T-helper 2 cell (primary cell): ENCODE measurements around the gene NTRK2.

ENCODE experiments used
- DNase-seq, 5 experiments: peaks; one replicate each; pipeline versions ENCODE4 v3.0.0 to v3.0.0-alpha.2; 2012 to 2022

NTRK2 gene

DNA sequence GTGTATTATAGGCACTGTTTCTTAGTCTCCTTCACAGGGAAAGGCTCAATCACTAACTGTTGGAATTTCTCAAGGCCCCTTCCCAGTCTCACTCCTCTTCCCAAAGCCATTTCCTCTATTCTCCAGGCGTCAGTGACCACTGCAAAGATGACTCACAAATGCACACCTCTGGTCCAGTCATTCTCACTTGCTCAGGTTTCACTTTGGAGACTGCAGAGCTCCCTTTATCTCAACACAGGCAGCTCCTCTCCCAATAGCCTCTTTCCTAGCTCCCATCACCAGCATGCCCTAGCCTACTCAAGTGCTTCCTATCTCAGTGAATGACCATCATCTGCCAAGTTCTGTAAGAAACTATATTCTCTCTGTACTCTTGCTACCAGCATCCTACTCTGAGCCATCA lies 323.6 kb downstream of the NTRK2 start:
- no peak for DNase-seq

DNA sequence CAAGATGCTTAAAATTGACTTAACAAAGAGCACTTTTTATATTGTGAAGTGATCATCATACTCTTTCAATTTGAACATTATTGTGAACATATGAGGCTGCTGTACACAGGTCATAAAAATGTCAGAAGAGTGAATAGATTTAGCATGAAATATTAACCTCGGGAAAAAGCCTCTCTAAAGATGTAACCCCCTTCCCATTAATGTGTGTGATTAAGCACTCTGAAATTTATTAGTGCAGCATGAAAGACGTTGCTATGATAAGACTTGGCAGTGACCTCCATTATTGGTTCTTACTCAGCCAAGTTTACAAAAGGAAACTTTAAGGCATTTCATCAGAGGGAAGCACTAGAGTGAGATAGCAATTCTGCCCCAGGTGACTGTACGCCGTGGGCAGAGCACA lies 326.5 kb downstream of the NTRK2 start:
- DNase-seq: no peak

DNA sequence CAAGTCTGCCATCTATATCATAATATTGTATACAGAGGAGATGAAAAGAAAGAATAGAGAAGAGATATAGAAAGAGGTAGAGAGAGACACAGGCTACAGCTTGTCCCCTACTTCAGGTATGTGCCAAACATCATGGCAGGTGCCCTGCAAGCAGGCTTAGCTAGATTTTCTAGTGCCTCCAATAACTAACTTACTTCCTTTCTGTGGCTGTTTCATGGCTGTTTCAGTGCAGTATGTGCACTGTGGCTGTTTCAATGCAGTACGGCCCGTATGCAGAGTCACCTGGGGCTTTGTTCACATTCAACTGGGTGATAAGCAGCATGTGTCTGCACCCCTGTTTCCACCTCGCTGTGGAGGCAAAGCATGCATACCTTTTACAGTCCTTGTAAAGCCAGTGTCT lies 327.2 kb downstream of the NTRK2 start:
- no peak for DNase-seq

DNA sequence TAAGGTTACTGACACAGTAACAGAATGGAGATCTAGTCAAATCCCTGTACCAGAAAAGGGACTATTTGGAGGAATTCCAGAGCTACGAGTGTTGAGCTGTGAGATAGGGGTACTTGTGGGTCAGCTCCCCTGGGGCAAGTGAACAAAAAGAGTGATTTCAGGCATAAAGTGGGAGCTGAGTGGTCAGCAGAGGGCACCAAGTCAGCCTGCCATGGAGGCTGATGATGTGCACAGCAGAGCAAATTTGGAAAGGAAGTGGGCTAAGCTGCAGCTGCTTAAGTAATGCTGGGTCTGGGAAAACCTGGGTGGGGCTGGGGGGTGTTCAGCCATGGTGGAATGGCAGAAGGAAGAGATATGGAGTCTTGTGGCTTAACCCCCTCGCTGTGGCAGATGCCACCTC lies 327.9 kb downstream of the NTRK2 start:
- DNase-seq: no peak

DNA sequence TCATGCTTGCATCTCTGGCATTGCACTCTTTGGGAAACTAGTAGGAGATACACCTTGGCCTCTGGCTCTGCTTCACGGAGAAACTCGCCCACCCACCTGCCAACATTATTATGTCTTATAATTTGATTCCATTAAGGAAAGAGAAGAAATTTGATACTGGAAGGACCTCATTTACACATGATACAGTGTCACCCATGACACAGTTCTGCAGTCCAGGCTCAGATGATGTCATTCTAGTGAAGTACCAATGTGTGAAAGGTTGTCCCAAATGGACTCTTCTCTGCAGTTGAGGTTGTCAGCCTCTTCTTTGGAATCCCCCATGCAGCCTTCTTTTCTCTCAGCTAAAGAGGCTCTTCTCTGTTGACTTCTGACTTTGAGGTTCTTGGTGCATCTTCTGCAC lies 329.1 kb downstream of the NTRK2 start:
- no peak for DNase-seq

DNA sequence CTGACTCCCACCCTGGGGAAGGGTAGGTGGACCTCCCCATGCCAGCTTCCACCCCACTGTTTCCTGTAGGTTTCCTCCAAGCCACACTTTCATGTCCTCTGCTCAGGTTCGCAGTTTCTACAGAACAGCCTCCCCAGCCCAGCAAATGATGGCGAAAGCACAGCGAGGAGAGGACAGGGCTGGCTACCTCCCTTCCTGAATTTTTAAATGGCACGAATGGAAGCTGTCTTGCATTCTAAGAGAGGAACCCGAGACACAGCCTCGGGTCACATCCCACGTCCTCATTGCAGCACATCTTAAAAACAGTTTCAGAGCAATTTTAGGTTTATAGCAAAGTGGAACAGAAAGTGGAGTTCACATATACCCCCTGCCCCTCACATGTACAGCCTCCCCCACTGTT lies 330.3 kb downstream of the NTRK2 start:
- no peak for DNase-seq

DNA sequence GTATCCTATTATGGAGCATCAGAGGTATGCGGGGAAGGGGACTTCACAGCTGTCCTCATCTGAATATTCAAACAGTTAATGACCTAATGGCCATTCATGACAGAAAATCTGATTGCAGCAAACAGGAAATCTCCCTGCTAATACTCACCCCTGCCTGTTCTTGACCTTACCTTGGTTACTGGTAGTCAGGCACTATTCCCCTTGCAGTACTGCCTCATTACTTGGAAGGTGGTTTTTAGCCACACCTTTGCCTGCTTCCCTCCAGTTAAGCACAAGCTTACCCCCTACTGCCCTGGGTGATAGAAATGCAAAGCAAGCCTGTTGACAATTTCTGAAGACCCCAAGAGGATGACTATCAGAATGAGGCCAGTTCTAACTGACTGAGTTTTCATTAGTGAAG lies 332.4 kb downstream of the NTRK2 start:
- DNase-seq: no peak

DNA sequence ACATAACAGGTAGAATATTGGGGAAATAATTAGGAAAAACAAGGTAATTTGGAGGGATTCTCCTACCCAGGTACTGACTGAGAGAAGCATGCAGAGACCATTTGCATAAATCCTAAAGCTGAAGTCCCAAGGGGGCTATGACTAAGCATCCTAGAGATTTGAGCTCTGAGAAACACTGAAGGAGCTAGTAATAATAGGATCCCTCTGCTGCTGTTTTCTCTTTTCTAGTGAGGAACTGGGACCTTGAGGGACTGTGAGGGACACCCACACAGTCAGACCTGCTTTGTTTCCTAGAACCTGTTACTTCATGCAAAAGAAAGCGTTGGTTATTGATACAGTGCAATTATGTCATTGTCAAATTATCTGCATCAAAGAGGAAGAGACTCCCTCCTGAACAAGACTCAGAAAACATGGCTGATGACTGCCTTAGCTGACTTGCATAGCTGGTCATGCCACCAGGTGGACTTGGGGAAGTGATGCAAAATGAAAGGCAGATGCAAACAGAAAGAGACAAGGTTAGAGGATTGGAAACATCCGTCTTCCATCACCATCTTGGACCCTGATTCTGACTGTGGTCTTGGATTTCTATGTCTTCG lies 335.4 kb downstream of the NTRK2 start:
- DNase-seq: no peak

DNA sequence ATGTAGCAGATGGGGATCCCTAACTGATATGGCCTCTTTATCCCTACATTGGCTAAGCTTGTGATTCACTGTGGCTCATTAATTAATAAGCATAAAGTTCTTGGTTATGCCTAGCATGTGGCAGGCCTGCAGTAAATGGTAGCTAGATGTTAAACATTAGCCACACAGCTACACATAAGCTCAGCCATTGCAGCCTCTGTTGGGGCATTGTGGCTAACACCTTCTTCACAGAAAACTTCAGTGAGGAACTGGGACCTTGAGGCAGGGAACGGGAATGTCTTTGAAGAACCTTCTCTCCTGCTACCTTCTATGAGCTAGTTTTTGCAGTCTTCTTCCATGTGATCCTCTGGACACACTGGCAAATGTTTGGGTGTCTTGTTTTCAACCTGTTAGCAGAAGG lies 338.2 kb downstream of the NTRK2 start:
- no peak for DNase-seq

DNA sequence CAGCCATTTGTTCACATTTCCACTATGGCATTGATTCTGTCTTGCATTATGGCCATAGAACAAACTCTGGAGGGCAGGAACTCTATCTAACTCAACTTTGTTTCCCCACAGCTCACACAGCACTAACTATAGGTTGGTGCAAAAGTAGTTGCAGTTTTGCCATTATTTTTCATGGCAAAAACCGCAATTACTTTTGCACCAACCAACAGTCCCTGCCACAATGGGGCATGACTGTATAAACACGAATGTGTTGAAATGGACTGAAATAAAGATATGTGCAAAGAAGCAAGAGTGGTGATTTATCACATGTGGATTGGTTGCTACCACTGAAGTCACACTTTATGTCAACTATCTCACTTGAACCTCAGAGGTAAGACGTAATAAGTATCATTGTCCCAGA lies 338.7 kb downstream of the NTRK2 start:
- no peak for DNase-seq

DNA sequence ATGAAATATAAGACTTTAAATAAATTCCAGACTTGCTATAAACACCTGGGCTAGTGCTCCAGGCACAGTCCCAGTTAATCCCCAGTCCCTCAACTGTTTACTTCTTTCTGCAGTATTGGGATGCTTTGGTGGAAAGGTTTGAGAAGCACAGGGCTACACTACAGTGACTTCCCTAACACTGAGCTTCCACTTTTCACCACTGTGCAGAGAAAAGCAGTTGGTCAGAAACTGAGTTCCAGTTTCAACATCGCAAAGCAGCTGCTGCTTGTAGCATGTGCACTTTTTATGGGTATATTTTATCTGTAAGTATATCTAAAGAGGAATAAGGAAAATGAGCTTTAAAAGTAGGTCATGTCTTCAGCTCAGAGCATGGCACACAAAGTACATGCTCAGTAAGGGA lies 339.7 kb downstream of the NTRK2 start:
- DNase-seq: no peak

DNA sequence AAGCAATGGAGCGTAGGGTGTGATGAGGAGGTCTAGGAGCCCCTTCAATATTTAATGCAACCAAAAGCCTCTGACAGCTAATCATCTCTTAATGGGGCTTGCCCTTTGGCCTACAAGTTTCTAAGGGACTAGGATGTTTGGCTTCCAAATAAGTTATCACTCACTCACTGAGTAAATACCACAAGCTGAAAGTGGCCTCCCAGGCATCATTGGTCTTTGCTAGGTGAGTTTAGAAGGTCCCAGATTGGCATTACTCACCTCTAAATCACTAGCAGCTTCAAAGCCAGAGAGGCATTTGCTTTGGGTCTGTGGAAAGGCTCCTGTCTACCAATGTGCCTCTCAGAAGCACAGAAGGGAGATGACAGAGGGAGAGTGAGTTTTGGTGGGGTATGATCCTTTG lies 344.2 kb downstream of the NTRK2 start:
- no peak for DNase-seq

DNA sequence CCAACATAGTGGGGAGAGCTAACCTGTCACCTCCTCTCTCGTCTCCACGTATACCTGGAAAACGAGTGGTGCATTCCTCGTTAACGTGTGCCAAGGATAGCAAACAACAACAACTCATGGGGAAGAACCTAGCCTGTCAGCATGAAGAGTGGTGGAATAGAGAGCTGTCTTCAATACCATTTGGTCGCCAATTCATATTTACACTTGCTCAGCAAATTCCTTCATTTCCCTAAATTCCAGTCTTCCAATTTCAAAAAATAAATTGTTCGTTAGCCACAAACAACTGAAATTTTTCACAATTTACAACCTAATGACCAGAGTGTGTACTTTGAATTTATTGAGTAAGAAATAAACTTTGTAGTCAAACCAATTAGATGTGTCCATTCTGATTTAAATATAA lies 344.8 kb downstream of the NTRK2 start:
- DNase-seq: no peak

DNA sequence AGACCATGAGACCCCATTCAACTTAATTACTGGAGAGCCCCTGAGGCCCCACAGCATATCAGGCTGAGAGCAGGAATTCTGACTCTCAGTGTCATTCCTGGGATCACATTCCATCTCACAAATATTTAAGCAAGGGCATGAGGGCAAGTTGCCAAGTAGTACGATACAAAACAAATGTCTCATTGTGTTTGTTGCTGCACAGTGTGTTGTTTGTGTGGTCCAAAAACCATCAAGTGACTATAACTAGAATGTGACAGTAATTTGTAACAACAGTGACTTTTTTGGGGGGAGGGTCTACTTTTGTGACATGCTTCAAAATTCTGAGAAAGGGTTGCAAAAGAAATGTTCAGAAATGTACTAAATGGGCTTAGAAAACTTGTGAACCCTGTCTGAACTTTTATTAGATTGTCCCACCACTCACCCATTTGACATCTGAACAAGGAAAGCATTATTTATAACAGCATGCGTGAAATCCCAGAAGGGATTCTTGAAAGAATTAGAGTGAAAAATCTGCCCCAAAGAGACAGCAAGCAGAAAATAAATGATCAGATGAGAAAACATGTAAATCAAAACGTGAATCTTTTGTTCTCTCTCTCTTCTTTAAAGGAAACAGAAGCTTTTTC lies 347.0 kb downstream of the NTRK2 start:
- no peak for DNase-seq

DNA sequence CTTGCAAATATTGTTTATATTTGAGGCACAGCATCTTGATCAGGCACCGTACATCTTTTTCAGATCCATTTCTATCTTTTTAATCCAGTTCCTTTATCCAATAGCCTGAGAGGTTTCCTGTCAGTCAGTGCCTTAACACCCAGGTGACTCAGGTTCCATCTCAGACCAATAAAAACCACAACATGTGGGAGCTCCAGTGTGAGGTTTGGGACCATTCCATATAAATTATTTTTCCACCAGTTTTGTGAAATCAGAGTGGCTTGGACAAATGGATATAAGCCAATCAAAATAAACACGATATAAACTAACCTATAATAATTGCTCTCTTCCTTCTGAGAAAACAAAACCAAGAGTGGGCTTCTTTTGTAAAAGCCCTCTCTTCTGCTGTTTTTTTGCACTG lies 351.3 kb downstream of the NTRK2 start:
- DNase-seq: no peak

DNA sequence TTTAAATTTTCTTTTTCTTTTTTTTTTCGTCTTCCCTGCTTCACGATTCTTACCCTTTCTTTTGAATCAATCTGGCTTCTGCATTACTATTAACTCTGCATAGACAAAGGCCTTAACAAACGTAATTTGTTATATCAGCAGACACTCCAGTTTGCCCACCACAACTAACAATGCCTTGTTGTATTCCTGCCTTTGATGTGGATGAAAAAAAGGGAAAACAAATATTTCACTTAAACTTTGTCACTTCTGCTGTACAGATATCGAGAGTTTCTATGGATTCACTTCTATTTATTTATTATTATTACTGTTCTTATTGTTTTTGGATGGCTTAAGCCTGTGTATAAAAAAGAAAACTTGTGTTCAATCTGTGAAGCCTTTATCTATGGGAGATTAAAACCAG lies 352.2 kb downstream of the NTRK2 start:
- DNase-seq: no peak

DNA sequence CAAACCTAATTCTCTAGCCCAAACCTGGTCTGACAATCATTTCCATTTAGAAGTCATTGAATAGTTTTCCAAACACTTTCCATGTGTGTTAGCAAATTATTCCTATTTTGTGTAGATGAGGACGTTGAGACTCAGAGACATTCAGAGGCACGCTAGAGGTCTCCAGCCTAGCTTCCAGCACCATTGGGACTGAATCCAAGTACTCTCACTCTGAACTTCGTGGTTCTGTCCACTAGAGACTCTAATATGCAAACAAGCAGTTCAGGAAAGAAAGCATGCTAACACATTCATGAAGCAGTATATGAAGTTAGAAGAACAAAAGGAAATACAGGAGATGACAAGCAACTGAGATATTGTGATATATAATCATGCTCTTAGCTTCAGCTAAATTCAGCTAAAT lies 354.8 kb downstream of the NTRK2 start:
- no peak for DNase-seq

DNA sequence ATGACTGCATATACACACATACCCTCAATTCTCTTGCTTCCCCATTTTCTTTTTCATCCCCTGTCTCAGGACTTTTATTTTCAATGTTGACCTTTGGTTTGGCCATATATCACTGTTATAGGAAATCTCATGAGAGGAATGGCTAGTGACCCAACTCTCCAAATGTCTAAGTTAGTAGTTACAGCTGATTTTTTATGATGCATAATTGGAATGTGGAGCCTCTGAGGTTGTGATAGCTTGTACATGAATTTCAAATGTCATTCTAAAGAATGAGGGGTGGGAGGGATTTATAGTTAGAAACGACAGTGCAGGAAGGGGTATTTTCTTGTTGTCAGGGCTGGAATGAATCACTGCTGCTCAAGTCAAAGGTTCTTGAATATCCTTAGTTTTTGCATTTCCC lies 356.1 kb downstream of the NTRK2 start:
- no peak for DNase-seq

DNA sequence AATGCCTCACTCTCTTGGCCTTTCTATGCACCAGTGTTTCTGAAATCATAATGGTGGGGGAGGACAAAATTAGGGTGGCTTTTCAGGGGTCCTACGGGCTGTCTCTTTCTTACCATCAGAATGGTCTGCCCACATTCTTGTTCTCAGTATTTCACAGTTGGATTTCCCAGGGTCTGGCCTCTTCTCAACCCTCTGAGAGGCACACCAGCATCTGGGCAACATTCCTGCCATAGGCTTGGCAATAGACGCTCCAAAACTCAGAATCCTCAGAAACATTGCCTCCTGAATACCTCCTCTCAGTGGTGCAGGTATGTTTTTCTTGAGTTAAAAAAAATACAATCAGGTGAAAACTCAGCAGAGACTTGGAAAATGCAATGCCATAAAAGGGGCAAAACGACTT lies 358.3 kb downstream of the NTRK2 start:
- DNase-seq: no peak

DNA sequence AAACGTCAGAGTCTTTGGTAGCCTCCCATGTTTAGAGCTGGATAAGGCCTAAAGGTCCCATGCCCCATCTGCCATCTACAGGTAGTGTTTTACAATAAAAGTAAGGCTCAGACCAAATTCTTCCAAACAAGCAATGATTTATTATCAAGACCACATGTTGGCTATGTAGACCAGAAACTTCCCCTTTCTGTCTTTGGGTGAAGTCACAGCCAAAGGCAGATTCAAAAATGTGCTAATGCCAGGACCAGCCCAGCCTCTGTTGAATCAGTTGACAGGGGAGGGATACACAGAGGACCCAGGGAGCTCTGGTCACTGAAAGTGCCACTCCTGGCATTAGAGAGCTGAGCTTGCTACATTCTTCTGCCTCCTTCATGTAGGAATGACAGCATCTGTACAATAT lies 360.8 kb downstream of the NTRK2 start:
- DNase-seq: no peak

DNA sequence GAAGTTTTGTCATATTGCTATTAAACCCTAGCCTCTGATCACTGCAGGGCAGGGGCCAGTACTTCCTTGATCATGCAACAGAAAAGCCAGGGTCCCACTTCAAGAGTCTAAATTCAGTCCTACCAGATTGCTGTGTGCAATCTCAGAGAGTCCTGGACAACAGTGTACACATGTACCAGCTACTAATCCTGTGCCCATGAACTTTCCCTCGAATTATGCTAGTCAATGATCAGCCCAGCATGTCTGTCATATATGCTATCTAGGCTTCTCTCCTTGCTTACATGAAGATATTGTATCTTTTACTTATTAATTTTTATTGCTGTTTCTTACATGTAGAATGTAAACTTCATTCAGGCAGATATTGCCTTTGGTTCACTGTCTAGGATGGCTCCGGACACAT lies 367.0 kb downstream of the NTRK2 start:
- DNase-seq: no peak

DNA sequence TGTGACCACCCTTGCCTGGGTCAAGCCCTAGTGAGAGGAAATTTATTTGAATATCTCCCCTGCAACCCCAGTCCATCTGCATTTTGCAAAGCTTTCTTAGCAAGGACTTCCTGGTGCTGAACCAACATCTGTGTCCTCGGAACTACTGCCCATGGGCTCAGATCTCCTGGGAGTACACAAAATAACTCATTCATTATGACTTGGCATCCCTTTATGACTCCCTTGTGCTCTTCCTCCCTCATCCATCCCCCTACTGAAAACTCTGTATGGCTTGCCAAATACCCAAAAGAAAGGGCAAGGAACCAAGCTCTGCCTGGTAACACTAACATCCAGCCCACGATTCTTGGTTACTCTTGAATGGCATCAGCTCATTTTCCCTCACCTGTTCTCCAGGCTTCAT lies 368.5 kb downstream of the NTRK2 start:
- no peak for DNase-seq

DNA sequence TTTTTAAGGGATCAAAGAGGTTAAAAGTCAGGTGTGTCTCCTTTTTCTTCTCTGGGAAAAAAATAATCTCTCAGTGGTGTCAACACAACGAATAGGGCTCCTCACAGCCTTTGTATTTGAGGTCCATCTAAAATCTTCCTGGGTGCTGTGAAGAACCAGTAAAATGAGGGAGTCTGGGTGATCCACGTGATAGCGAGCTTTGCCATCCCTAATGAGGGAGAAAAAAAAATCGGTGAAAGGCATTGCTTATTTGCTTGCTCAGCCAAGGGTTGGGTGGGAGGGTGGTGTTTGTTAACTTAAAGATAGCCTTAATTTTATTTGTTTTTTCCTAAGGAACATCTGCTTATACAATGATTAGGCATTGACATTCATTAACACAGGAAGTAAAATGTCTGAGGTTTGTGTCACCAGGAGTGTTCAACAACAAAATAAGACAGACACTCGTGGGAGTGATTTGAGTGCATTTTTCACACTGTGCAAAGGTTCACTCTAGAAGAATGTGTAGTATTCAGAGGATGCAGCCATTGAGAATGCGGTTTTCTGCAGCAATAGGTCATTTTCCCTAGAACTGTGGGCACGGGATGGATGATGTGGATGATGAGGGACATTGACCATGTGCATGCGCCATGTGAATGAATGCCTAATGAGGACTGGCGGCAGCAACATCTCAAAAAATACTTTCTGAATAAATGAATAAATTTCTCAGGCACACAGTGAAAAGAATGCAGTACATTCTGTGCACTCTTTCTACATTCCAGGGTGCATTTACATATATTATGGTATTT lies 369.5 kb downstream of the NTRK2 start:
- DNase-seq: no peak

DNA sequence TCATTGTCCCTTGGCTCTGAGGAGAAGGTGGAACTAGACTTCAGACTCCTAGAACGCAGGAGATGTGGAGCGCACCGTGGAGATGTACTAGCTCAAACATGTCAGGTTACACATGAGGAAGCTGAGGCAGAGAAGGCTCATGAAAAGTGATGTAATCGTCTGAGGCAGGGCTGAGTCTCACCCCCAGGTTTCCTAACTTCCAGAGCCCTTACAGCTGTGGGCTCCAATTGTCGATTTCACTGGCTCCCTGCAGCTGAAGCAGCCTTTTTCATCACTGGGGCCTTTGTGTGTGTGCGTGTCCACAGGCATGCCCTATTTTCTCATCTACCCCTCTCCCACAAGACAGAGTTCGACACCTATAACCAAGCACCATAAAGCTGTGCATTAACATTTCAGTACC lies 370.6 kb downstream of the NTRK2 start:
- DNase-seq: no peak
